ENCODE results near the gene FANCI. TPM values are rescaled to one million over a fixed set of nuclear protein-coding genes. Genes with fewer than 3 reads are reported as not detected.

The FANCI gene
- total RNA-seq, 1 experiment from 2014 or later, result 112 TPM

DNA sequence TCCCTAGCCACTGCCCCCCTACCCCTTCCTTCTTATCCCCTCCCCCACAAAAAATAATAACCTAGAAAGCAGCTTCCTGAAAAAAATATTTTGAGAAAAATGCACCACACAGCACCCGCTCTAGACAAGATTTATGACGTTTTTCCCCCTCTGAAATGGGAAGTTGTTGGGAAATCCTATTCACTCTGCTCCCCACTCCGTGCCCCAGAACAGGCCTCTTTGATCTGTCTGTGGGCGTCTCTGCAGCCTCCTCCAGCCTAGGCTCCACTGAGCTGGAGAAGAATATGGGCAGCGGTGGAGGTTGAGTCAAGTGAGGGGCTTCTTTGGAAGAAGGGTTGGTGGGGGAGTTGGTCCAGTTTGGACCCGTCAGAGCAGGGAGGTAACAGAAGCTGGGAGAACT is 119.4 kb downstream of the FANCI start:
- ChIA-PET CTCF (no interaction called here), POLR2A (no interaction called here), RAD21 (ENCODE audit: low non-redundant PET in 1 of 2, low total read pairs in 2 of 2, uncharacterized antibody in 2 of 2, unreplicated experiment in 2 of 2) (no interaction called here)
- no peaks in the 10 kb centered on the region for H3K9me2 ChIP-seq (ENCODE audit: insufficient read depth)
- H3K27ac ChIP-seq (ENCODE audit: low read depth, low read length), result no peak overlapping the region
- H3K79me2 ChIP-seq (ENCODE audit: insufficient read depth, low read length), result no peaks in the 10 kb centered on the region
- BruUV-seq (replicated peaks), result no TSS peak
- H3K9me3 ChIP-seq (ENCODE audit: control insufficient read depth in 1 of 2, insufficient read depth in 1 of 2, low read depth in 1 of 2, low read length in 2 of 2), result no peaks in the 10 kb centered on the region
- intact Hi-C loops (cut with micrococcal nuclease), result no loop called here
- H2AFZ ChIP-seq (ENCODE audit: low read depth, low read length, poor library complexity, severe bottlenecking), result no peak overlapping the region
- H3K4me1 ChIP-seq (ENCODE audit: control insufficient read depth in 1 of 2, insufficient read depth in 2 of 2, low read length in 2 of 2), result peaks cover 2 to 10% of the 10 kb centered on the region in 2 experiments; a peak in 1 of 4 replicates
- no peak for TF ChIP-seq EGR1 (IDR thresholded peaks at IDR 0.05; ENCODE audit: low read depth)
- TF ChIP-seq FOSL1 (IDR thresholded peaks at IDR 0.05; ENCODE audit: low read depth), result no peak
- TF ChIP-seq REST (IDR thresholded peaks at IDR 0.05; ENCODE audit: low read depth), result no peak
- TF ChIP-seq JUND (IDR thresholded peaks at IDR 0.05), result no peak
- TF ChIP-seq, protein P1, sequence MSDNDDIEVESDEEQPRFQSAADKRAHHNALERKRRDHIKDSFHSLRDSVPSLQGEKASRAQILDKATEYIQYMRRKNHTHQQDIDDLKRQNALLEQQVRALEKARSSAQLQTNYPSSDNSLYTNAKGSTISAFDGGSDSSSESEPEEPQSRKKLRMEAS (IDR thresholded peaks at IDR 0.05), result no peak
- no peak for TF ChIP-seq TCF7L2 (IDR thresholded peaks at IDR 0.05; ENCODE audit: borderline replicate concordance, extremely low read depth, insufficient read depth, insufficient read length)
- TF ChIP-seq ZNF274 (IDR thresholded peaks at IDR 0.05; ENCODE audit: low read depth, low read length), result no peak
- TF ChIP-seq SP1 (IDR thresholded peaks at IDR 0.05; ENCODE audit: low read depth), result no peak
- TF ChIP-seq ATF3 (IDR thresholded peaks at IDR 0.05), result no peak
- TF ChIP-seq, protein P2, sequence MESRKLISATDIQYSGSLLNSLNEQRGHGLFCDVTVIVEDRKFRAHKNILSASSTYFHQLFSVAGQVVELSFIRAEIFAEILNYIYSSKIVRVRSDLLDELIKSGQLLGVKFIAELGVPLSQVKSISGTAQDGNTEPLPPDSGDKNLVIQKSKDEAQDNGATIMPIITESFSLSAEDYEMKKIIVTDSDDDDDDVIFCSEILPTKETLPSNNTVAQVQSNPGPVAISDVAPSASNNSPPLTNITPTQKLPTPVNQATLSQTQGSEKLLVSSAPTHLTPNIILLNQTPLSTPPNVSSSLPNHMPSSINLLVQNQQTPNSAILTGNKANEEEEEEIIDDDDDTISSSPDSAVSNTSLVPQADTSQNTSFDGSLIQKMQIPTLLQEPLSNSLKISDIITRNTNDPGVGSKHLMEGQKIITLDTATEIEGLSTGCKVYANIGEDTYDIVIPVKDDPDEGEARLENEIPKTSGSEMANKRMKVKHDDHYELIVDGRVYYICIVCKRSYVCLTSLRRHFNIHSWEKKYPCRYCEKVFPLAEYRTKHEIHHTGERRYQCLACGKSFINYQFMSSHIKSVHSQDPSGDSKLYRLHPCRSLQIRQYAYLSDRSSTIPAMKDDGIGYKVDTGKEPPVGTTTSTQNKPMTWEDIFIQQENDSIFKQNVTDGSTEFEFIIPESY (IDR thresholded peaks at IDR 0.05; ENCODE audit: extremely low read depth, insufficient replicate concordance, low read length), result no peak
- TF ChIP-seq CEBPB (IDR thresholded peaks at IDR 0.05; ENCODE audit: low read depth), result no peak
- no peak for TF ChIP-seq EZH2 (IDR thresholded peaks at IDR 0.05)
- TF ChIP-seq CTCF (IDR thresholded peaks at IDR 0.05 in 2 of 3, conservative IDR thresholded peaks at IDR 0.05 in 1 of 3; ENCODE audit: borderline replicate concordance in 1 of 3, insufficient read depth in 1 of 3, low read depth in 2 of 3, low read length in 2 of 3), result no peak
- TF ChIP-seq SRF (IDR thresholded peaks at IDR 0.05; ENCODE audit: low read depth), result no peak
- no peak for TF ChIP-seq RAD21 (IDR thresholded peaks at IDR 0.05; ENCODE audit: low read depth)
- no peak for TF ChIP-seq POLR2A (IDR thresholded peaks at IDR 0.05; ENCODE audit: borderline replicate concordance, extremely low read depth, insufficient read depth, insufficient read length)
- no peak for TF ChIP-seq SIN3A (IDR thresholded peaks at IDR 0.05; ENCODE audit: low read depth)
- no peak for TF ChIP-seq ELF1 (IDR thresholded peaks at IDR 0.05; ENCODE audit: borderline replicate concordance, low read depth)
- TF ChIP-seq CBX3 (IDR thresholded peaks at IDR 0.05; ENCODE audit: low read depth), result no peak
- no peak for TF ChIP-seq EZH2phosphoT487 (IDR thresholded peaks at IDR 0.05; ENCODE audit: borderline replicate concordance)
- DNase-seq (ENCODE audit: low read depth, low spot score), result no peak
- H3K4me3 ChIP-seq (replicated peaks in 1 of 2; ENCODE audit: low read depth in 1 of 2, low read length in 2 of 2), result no peak overlapping the region
- H3K9ac ChIP-seq (ENCODE audit: low read length), result no peak overlapping the region
- ATAC-seq, result no peak
- no peaks in the 10 kb centered on the region for H4K20me1 ChIP-seq (ENCODE audit: insufficient read depth)
- H3K36me3 ChIP-seq (ENCODE audit: control insufficient read depth in 1 of 2, insufficient read depth in 2 of 2, low read length in 2 of 2), result no peaks in the 10 kb centered on the region
- H3K27me3 ChIP-seq (ENCODE audit: insufficient read depth, low read length), result peaks cover 6% of the 10 kb centered on the region; the same call in 1 of the 2 replicates
- H3K4me2 ChIP-seq (ENCODE audit: low read length), result no peak overlapping the region
